ENCODE results near the gene SLC6A18. TPM values are rescaled to one million over a fixed set of nuclear protein-coding genes. Genes with fewer than 3 reads are reported as not detected.
"Not testable (repeated sequence)": the region's sequence is repeated elsewhere in the genome, so short reads cannot be mapped to it uniquely, and the experiment has no call there.

The SLC6A18 gene
- total and polyA plus RNA-seq, 2 of the 13 experiments (the other 11 are each of a cell fraction or from before 2014, with no cell fraction given), result not detected

GRCh38 chr5:1274471-1274870 is 49.3 kb downstream of the SLC6A18 start:
- DNase-seq (ENCODE audit: low spot score) (no peak), FAIRE-seq (no peak), ATAC-seq (no peak)
- ChIA-PET CTCF (ENCODE audit: low intra/inter-chr PET ratio, low total read pairs) (no interaction called here), POLR2A (no interaction called here)
- no peaks in the 10 kb centered on the region for H3K36me3 ChIP-seq (replicated peaks in 1 of 2; ENCODE audit: control insufficient read depth in 1 of 2, insufficient read depth in 2 of 2, low read length in 2 of 2)
- no peak overlapping the region for H2AFZ ChIP-seq (ENCODE audit: low read length)
- no peaks in the 10 kb centered on the region for H4K20me1 ChIP-seq (ENCODE audit: insufficient read depth, low read length)
- peaks cover 0 to 16% of the 10 kb centered on the region in 2 experiments; a peak in 4 of 5 replicates for H3K27me3 ChIP-seq (ENCODE audit: control insufficient read depth in 1 of 2, insufficient read depth in 2 of 2, low read length in 2 of 2)
- no peak overlapping the region for H3K9ac ChIP-seq (ENCODE audit: insufficient read depth, low read depth, low read length)
- intact Hi-C loops (cut with micrococcal nuclease; ENCODE audit: unreplicated experiment), result no loop called here
- no peaks in the 10 kb centered on the region for H3K79me2 ChIP-seq (ENCODE audit: insufficient read depth, low read length)
- H3K4me1 ChIP-seq (ENCODE audit: insufficient read depth, low read length), result no peaks in the 10 kb centered on the region
- 40% methylated on average over 7 of the region's 16 CpGs for WGBS (ENCODE audit: low lambda C conversion rate)
- in situ Hi-C loops (cut with HindIII; ENCODE audit: extremely low pct_ligation_motif_present, low pct_unique_long_range_greater_than_20kb), result no loop called here
- no TSS peak for BruUV-seq (replicated peaks)
- TF ChIP-seq ZFP1 (CRISPR knock-in tag; IDR thresholded peaks at IDR 0.05) (no peak), TFDP1 (CRISPR knock-in tag; IDR thresholded peaks at IDR 0.05; ENCODE audit: borderline replicate concordance) (no peak), NPAS2 (CRISPR knock-in tag; IDR thresholded peaks at IDR 0.05; ENCODE audit: borderline replicate concordance) (no peak), KLF12 (CRISPR knock-in tag; IDR thresholded peaks at IDR 0.05; ENCODE audit: borderline replicate concordance) (no peak), EHMT2 (IDR thresholded peaks at IDR 0.05; ENCODE audit: borderline replicate concordance, low read depth, low read length) (no peak), ZNF644 (CRISPR knock-in tag; IDR thresholded peaks at IDR 0.05; ENCODE audit: low read depth) (no peak), NBN (conservative IDR thresholded peaks at IDR 0.05) (no peak), MTA1 (CRISPR knock-in tag; IDR thresholded peaks at IDR 0.05; ENCODE audit: borderline replicate concordance) (no peak), THRA (CRISPR knock-in tag; IDR thresholded peaks at IDR 0.05; ENCODE audit: borderline replicate concordance) (no peak), POLR2AphosphoS5 (IDR thresholded peaks at IDR 0.05; ENCODE audit: low read depth, low read length) (no peak), ZNF790 (CRISPR knock-in tag; IDR thresholded peaks at IDR 0.05; ENCODE audit: borderline replicate concordance) (no peak), CCDC6 (CRISPR knock-in tag; IDR thresholded peaks at IDR 0.05) (no peak), CENPX (CRISPR knock-in tag; IDR thresholded peaks at IDR 0.05) (no peak)
- no peaks in the 10 kb centered on the region for H3K9me3 ChIP-seq (ENCODE audit: low read length)
- no peak overlapping the region for H3K4me3 ChIP-seq (replicated peaks in 1 of 3; ENCODE audit: insufficient read depth in 1 of 3, low read depth in 2 of 3, low read length in 3 of 3)
- H3K27ac ChIP-seq (ENCODE audit: extremely low read length, insufficient read depth, low read length), result no peak overlapping the region
- no peak overlapping the region for H3K4me2 ChIP-seq (ENCODE audit: low read depth, low read length)

- DNase-seq (ENCODE audit: low spot score); ATAC-seq; H3K27ac ChIP-seq (ENCODE audit: extremely low read length, insufficient read depth, low read length); FAIRE-seq; H3K9me3 ChIP-seq (ENCODE audit: low read length); CTCF ChIA-PET (ENCODE audit: low intra/inter-chr PET ratio, low total read pairs); H3K4me2 ChIP-seq (ENCODE audit: low read depth, low read length); H3K36me3 ChIP-seq (replicated peaks in 1 of 2; ENCODE audit: control insufficient read depth in 1 of 2, insufficient read depth in 2 of 2, low read length in 2 of 2); H3K4me1 ChIP-seq (ENCODE audit: insufficient read depth, low read length); H3K9ac ChIP-seq (ENCODE audit: insufficient read depth, low read depth, low read length); BruUV-seq (replicated peaks); H2AFZ ChIP-seq (ENCODE audit: low read length); in situ Hi-C loops (cut with HindIII; ENCODE audit: extremely low pct_ligation_motif_present, low pct_unique_long_range_greater_than_20kb); H3K79me2 ChIP-seq (ENCODE audit: insufficient read depth, low read length); H3K4me3 ChIP-seq (replicated peaks in 1 of 3; ENCODE audit: insufficient read depth in 1 of 3, low read depth in 2 of 3, low read length in 3 of 3); intact Hi-C loops (cut with micrococcal nuclease; ENCODE audit: unreplicated experiment); POLR2A ChIA-PET; H4K20me1 ChIP-seq (ENCODE audit: insufficient read depth, low read length): not testable (repeated sequence)
- whole genome bisulfite sequencing (ENCODE audit: low lambda C conversion rate), result 66% methylated on average over 9 of the region's 10 CpGs
- H3K27me3 ChIP-seq (ENCODE audit: control insufficient read depth in 1 of 2, insufficient read depth in 2 of 2, low read length in 2 of 2), result peaks cover 0 to 17% of the 10 kb centered on the region in 2 experiments; a peak in 4 of 5 replicates
Measured at GRCh38 chr5:1275397-1276391, 50.5 kb downstream of the SLC6A18 start.

Data from HepG2 (cell line).